GM12864 (cell line): Measurements from ENCODE around the gene SLC35A2.
"Not testable (repeated sequence)": the region's sequence is repeated elsewhere in the genome, so short reads cannot be mapped to it uniquely, and the experiment has no call there.

Source experiments
- DNase-seq: peaks from one replicate; pipeline ENCODE4 v3.0.0-alpha.2; 2011; ENCODE audit warnings: low read depth
- H3K4me3 ChIP-seq: 2 replicates; pipeline ENCODE4 v1.5.1; 2011; ENCODE audit warnings: mild to moderate bottlenecking, low read depth, low read length, control low read depth
- TF ChIP-seq, protein P1 (sequence below): IDR thresholded peaks from 2 replicates; pipeline ENCODE4 v1.5.1; 2011; ENCODE audit warnings: low read depth, mild to moderate bottlenecking, moderate library complexity, low read length, control low read depth, inconsistent platforms; ENCODE audit errors: missing control alignments

The SLC35A2 gene

DNA sequence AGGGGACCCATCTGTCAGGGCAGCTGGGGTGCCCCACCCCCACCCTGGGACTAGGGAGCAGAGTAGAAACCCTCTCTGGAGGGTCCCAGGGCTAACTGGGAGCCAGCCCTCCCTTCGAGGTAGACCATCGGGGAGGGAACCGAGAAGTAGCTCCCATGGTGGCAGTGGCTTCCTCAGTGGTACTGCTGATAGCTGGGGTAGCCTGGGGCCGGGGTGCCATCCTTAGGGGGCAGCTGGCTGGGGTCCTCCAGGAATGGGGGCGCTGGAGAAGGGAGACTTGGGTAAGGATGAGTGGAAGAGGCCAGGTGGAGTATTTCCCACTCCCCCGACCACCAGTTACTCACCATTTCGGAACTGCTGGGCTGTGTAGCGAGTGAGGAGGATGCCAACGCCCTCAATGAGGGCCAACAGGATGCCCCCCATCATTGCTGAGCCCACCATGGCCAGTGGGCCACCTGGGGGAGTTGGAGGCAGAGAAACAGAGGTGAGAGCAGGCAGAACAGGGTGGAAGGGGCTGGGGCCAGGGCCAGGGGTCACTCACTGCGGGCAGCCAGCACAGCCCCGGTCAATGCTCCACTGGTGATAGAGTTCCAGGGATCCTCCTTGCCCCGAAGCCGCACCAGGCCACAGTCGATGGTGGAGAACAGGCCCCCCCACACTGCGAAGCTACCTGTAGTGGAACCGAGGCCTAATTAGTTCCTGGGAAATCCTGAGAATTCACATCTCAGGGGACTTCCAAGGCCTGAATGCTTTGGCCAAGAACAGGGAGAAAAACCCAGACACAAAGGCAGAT, 17.7 kb downstream of the SLC35A2 start:
- no peak overlapping the region for H3K4me3 ChIP-seq
- TF ChIP-seq, protein P1, sequence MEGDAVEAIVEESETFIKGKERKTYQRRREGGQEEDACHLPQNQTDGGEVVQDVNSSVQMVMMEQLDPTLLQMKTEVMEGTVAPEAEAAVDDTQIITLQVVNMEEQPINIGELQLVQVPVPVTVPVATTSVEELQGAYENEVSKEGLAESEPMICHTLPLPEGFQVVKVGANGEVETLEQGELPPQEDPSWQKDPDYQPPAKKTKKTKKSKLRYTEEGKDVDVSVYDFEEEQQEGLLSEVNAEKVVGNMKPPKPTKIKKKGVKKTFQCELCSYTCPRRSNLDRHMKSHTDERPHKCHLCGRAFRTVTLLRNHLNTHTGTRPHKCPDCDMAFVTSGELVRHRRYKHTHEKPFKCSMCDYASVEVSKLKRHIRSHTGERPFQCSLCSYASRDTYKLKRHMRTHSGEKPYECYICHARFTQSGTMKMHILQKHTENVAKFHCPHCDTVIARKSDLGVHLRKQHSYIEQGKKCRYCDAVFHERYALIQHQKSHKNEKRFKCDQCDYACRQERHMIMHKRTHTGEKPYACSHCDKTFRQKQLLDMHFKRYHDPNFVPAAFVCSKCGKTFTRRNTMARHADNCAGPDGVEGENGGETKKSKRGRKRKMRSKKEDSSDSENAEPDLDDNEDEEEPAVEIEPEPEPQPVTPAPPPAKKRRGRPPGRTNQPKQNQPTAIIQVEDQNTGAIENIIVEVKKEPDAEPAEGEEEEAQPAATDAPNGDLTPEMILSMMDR, result no peak
- no peak for DNase-seq

DNA sequence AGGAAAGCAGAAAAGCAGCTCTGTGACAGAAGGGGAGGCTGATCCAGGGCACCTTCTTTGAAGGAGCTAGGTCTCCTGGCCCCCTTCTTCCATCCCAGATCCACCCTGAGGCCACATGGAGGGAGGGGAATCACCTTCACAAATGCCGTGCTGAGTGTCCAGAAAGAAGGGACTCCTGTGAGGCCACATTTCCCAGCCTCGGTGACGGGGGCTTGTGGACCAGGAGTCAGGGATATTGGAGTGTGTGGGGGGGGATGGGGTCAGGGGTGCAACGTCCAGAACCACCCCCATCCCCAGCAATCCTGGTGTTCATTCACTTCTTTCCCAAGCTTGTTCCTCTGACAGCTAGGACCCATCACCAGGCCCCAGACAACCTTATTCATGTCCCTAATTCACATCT, 18.6 kb downstream of the SLC35A2 start:
- no peak overlapping the region for H3K4me3 ChIP-seq
- TF ChIP-seq, protein P1, result no peak
- DNase-seq, result no peak

DNA sequence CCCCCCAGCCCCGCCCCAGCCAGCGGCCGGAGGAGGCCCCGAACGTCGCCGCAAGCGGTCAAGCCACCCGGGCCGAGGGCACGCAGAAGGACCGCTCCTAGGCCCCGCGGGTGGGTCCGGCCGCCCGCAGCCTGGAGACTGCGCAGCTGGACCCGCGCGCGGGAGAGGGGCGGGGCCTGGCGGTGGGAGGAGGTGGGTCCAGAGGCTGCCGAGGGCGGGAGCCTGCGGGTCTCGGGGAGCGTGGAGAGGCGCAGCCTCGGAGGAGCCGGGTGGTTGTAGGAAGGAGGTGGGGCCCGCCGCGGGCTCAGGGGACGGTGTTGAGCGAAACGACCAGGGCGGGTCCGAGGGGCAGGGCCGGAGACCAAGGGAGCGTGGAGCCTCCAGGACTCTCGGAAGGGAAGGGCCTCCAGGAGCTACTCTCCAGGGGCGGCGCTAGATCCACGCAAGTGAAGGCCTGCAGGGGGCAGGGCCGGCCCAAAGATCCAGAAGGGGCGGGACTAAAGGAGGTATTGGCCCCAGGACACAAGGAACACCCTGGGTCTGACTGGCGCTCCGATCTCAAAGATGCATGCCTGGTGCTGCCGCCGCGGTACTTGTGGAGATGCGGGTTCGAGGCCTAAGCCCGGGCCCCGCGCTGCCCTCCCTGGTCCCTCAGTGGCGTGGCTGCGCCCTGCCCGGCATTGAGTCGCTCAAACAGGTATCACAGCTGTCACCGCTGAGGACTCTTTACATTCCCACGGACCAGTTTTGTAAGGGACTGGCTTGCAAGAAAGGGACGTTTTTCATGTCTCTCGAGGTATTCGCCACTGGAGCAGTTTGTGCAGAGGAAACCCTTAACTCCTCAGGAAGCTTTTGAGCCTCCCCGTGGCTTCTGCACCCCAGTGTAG, 19.8 kb downstream of the SLC35A2 start:
- TF ChIP-seq, protein P1, result peak; percentile 37
- peak overlapping the region; percentile 52 for H3K4me3 ChIP-seq
- peak; percentile 15 for DNase-seq

GRCh38 chrX:48890934-48891401, 20.5 kb downstream of the SLC35A2 start:
- TF ChIP-seq, protein P1, result no peak
- DNase-seq, result no peak
- peak overlapping the region; percentile 52 for H3K4me3 ChIP-seq

GRCh38 chrX:48890296-48890925, 21.0 kb downstream of the SLC35A2 start:
- peak overlapping the region; percentile 52 for H3K4me3 ChIP-seq
- TF ChIP-seq, protein P1, result no peak
- no peak for DNase-seq

- H3K4me3 ChIP-seq, DNase-seq: not testable (repeated sequence)
Observed at GRCh38 chrX:48886586-48886985, 24.9 kb downstream of the SLC35A2 start.

DNA sequence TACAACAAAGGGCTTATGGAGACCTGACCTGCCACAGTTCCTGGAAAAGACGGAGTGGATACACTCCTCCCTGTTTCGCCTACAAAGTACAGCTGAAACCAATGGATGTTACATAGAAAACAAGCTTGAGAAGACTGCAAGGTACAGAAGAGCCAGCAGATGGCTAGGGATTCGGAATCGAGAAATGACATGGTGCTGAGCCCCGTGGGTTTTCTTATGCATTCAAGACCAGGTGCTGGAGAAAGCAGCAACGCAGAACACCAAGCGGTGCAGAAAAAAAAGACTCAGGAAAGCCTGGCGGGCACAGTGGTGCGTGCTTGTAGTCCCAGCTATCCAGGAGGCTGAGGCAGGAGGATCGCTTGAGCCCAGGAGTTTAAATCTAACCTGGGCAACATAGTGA, 27.7 kb downstream of the SLC35A2 start:
- DNase-seq, result no peak
- TF ChIP-seq, protein P1, result no peak
- no peak overlapping the region for H3K4me3 ChIP-seq

- DNase-seq, H3K4me3 ChIP-seq: not testable (repeated sequence)
Observed at GRCh38 chrX:48876944-48877343, 34.5 kb downstream of the SLC35A2 start.

DNA sequence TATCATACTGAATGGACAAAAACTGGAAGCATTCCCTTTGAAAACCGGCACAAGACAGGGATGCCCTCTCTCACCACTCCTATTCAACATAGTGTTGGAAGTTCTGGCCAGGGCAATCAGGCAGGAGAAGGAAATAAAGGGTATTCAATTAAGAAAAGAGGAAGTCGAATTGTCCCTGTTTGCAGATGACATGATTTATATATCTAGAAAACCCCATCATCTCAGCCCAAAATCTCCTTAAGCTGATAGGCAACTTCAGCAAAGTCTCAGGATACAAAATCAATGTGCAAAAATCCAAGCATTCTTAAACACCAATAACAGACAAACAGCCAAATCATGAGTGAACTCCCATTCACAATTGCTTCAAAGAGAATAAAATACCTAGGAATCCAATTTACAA, 39.4 kb downstream of the SLC35A2 start:
- not testable (repeated sequence) for DNase-seq

More for the DNA sequence above, 39.4 kb downstream of the SLC35A2 start:
- not testable (repeated sequence) for H3K4me3 ChIP-seq
